ENCODE measurements around the gene IREB2. TPM values are rescaled to one million over a fixed set of nuclear protein-coding genes. Genes with fewer than 3 reads are reported as not detected.

IREB2 gene
- total and polyA plus RNA-seq, 10 donors, result 8.6 to 92.6 (median 66.8) TPM

- DNase-seq, result no peak
- Histone ChIP-seq H3K4me3 (no peak overlapping the region), H3K27ac (peak overlapping the region in 1 of 8 donors; percentile 18), H3K36me3 (peaks cover 0 to 55% (median 17%) of the 10 kb centered on the region in 6 donors), H3K27me3 (replicated peaks in 1 of 7) (no peaks in the 10 kb centered on the region), H3K9me3 (no peaks in the 10 kb centered on the region), H3K4me1 (peaks cover 32 to 98% (median 74%) of the 10 kb centered on the region in 6 donors)
- WGBS, 5 donors, result 64 to 95% (median 72%) methylated on average over 5 of the region's 5 CpGs
- TF ChIP-seq POLR2A (IDR thresholded peaks at IDR 0.05) (no peak), POLR2AphosphoS5 (IDR thresholded peaks at IDR 0.05) (no peak), CTCF (IDR thresholded peaks at IDR 0.05 in 8 of 11, conservative IDR thresholded peaks at IDR 0.05 in 3 of 11) (no peak)
- intact Hi-C loops (cut with DNase I; ENCODE audit: low total_unique reads), result no loop called here
Observed at GRCh38 chr15:78450285-78450858, 12.4 kb downstream of the IREB2 start.

DNA sequence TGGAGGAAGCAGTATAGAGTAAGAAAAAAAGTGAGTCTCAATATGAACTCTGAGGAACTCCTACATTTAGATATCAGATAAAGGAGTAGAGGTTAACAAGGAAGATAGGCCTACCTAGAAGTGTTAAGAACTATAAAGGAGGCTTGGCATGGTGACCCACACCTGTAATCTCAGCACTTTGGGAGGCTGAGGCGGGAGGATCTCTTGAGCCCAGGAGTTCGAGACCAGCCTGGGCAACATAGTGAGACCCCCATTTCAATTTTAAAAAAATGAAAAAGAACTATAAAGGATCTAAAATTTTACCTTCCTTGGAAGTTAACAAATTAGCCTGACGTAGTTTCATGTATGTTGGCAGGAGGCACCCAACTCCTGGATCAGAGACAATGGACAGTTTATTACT is 14.5 kb downstream of the IREB2 start:
- intact Hi-C loops (cut with DNase I; ENCODE audit: low total_unique reads), result no loop called here
- H3K36me3 ChIP-seq, result peaks cover 0 to 34% (median 2%) of the 10 kb centered on the region in 6 donors
- no peaks in the 10 kb centered on the region for H3K9me3 ChIP-seq
- H3K4me3 ChIP-seq, result no peak overlapping the region
- peaks cover 33 to 98% (median 87%) of the 10 kb centered on the region in 6 donors for H3K4me1 ChIP-seq
- TF ChIP-seq POLR2AphosphoS5 (IDR thresholded peaks at IDR 0.05) (no peak), CTCF (IDR thresholded peaks at IDR 0.05 in 8 of 11, conservative IDR thresholded peaks at IDR 0.05 in 3 of 11) (no peak), POLR2A (IDR thresholded peaks at IDR 0.05) (no peak)
- no peaks in the 10 kb centered on the region for H3K27me3 ChIP-seq (replicated peaks in 1 of 7)
- no peak for DNase-seq
- H3K27ac ChIP-seq, result peak overlapping the region in 2 of 8 donors; percentile 11 to 27
- WGBS, 5 donors, result 92 to 99% (median 97%) methylated on average over 3 of the region's 3 CpGs

DNA sequence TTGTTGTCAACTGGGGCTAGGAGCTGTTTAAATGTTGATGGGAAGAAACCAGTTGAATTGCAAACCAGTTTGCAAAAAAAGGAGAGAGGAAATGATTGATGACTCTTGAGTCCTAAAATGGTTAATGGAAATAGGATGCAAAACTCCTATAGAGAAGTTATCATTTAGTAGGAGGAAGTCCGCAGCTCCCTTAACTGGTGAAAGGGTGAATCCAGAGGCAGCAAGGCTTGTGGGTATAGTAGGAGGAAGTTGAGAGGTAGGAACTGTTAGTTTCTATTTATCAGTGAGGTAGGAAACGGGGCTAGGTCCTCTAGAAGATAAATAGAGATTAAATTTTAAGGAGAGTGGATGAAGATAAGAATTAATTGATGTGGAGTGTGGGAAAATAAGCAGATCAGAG is 15.4 kb downstream of the IREB2 start:
- intact Hi-C loops (cut with DNase I; ENCODE audit: low total_unique reads), result no loop called here
- no peak for DNase-seq
- H3K27ac ChIP-seq, result peak overlapping the region in 3 of 8 donors; percentile 9 to 67 (median 27)

More for the DNA sequence above, 15.4 kb downstream of the IREB2 start:
- Histone ChIP-seq H3K9me3 (no peaks in the 10 kb centered on the region), H3K36me3 (peaks cover 0 to 26% (median 0%) of the 10 kb centered on the region in 6 donors), H3K4me1 (peaks cover 33 to 98% (median 81%) of the 10 kb centered on the region in 6 donors), H3K27me3 (replicated peaks in 1 of 7) (no peaks in the 10 kb centered on the region), H3K4me3 (peak overlapping the region in 1 of 8 donors; percentile 6)
- 15 to 44% (median 26%) methylated on average over 2 of the region's 2 CpGs for WGBS, 5 donors
- TF ChIP-seq CTCF (IDR thresholded peaks at IDR 0.05 in 8 of 11, conservative IDR thresholded peaks at IDR 0.05 in 3 of 11) (no peak), POLR2AphosphoS5 (IDR thresholded peaks at IDR 0.05) (no peak), POLR2A (IDR thresholded peaks at IDR 0.05) (no peak)

All from spleen (tissue), 11 donors.